HCT116 (cell line): ENCODE results near the gene BAHD1. TPM values are rescaled to one million over a fixed set of nuclear protein-coding genes. Genes with fewer than 3 reads are reported as not detected.

Experiments used
- ATAC-seq: fragments of 200-7000 bp; cut with Tn5 transposase; 2 replicates; pipeline ENCODE4 v1.9.1; 2020; ENCODE audit warnings: mild to moderate bottlenecking, moderate library complexity
- BruUV-seq: library from RNA; stranded (reverse); fragments of 400-500 nt; replicated peaks from 2 replicates; lab custom pipeline; 2021; lab: Mats Ljungman, UMichigan
- CTCF ChIA-PET: fragments of 300-600 bp; sonication (Branson Sonifier 250); formaldehyde crosslinking; loops from one replicate; lab custom pipeline; 2021; ENCODE audit warnings: antibody characterized with exemption; lab: Charles Lee
- POLR2A ChIA-PET: fragments of 300-600, 350-600 bp; sonication (Branson Sonifier 250); formaldehyde crosslinking; loops from one replicate; lab custom pipeline; 2021; ENCODE audit warnings: antibody characterized with exemption; lab: Charles Lee
- RAD21 ChIA-PET, 2 experiments: fragments of 300-600 bp; sonication (Branson Sonifier 250); formaldehyde crosslinking; loops; one replicate each; lab custom pipeline; 2023; ENCODE audit warnings: low total read pairs in 2 of 2; ENCODE audit not compliant: uncharacterized antibody in 2 of 2, unreplicated experiment in 2 of 2, low non-redundant PET in 1 of 2; lab: Charles Lee
- DNase-seq: peaks from one replicate; pipeline ENCODE4 v3.0.0-alpha.2; 2010; ENCODE audit warnings: low read depth, low spot score
- H2AFZ ChIP-seq: fragments of 200-600 bp; shearing (Covaris generic), sonication (generic); 2 replicates; pipeline ENCODE4 v1.6.1; 2017; ENCODE audit warnings: low read depth, mixed run types, mixed read lengths, antibody characterized with exemption, low read length; ENCODE audit not compliant: poor library complexity, severe bottlenecking
- H3K27ac ChIP-seq: 2 replicates; pipeline ENCODE4 v1.5.1; 2012; ENCODE audit warnings: low read depth, low read length
- H3K27me3 ChIP-seq: fragments of 200-600 bp; sonication (generic); 2 replicates; pipeline ENCODE4 v1.6.1; 2016; ENCODE audit warnings: mixed run types, low read length, mixed read lengths; ENCODE audit not compliant: insufficient read depth
- H3K36me3 ChIP-seq, 2 experiments: fragments of 200-500 bp in 1 of 2; fragments of 200-600 bp in 1 of 2; sonication (Bioruptor generic) in 1 of 2; sonication (generic) in 1 of 2; 2 replicates each; pipeline versions ENCODE4 v1.5.1 to v1.6.1; 2014 to 2016; ENCODE audit warnings: low read length in 2 of 2, inconsistent platforms in 1 of 2, mixed read lengths in 1 of 2, mixed run types in 1 of 2; ENCODE audit not compliant: insufficient read depth in 2 of 2, control insufficient read depth in 1 of 2
- H3K4me1 ChIP-seq, 2 experiments: fragments of 200-600 bp in 1 of 2; sonication (generic) in 1 of 2; 2 replicates each; pipeline versions ENCODE4 v1.5.1 to v1.6.1; 2012 to 2017; ENCODE audit warnings: low read length in 2 of 2, inconsistent platforms in 1 of 2, mild to moderate bottlenecking in 1 of 2, mixed read lengths in 1 of 2, mixed run types in 1 of 2, moderate library complexity in 1 of 2; ENCODE audit not compliant: insufficient read depth in 2 of 2, control insufficient read depth in 1 of 2
- H3K4me2 ChIP-seq: fragments of 200-600 bp; sonication (generic); 2 replicates; pipeline ENCODE4 v1.6.1; 2017; ENCODE audit warnings: mixed run types, low read length, mixed read lengths
- H3K4me3 ChIP-seq, 2 experiments: fragments of 200-600 bp in 1 of 2; sonication (generic) in 1 of 2; replicated peaks in 1 of 2; 2 replicates each; pipeline ENCODE4 v1.5.1; 2011 to 2016; ENCODE audit warnings: low read length in 2 of 2, control low read depth in 1 of 2, low read depth in 1 of 2, mild to moderate bottlenecking in 1 of 2, mixed read lengths in 1 of 2, mixed run types in 1 of 2
- H3K79me2 ChIP-seq: fragments of 200-600 bp; sonication (generic); 2 replicates; pipeline ENCODE4 v1.6.1; 2017; ENCODE audit warnings: mild to moderate bottlenecking, mixed run types, low read length, moderate library complexity, mixed read lengths; ENCODE audit not compliant: insufficient read depth
- H3K9ac ChIP-seq: fragments of 200-600 bp; sonication (generic); 2 replicates; pipeline ENCODE4 v1.6.1; 2016; ENCODE audit warnings: low read length, mixed read lengths
- H3K9me2 ChIP-seq: fragments of 200-600 bp; sonication (generic), shearing (Covaris generic); 2 replicates; pipeline ENCODE4 v1.6.1; 2017; ENCODE audit warnings: mixed run types, mild to moderate bottlenecking, moderate library complexity; ENCODE audit not compliant: insufficient read depth
- H3K9me3 ChIP-seq, 2 experiments: fragments of 200-500 bp in 1 of 2; fragments of 200-600 bp in 1 of 2; sonication (Bioruptor generic) in 1 of 2; sonication (generic) in 1 of 2; 2 replicates each; pipeline ENCODE4 v1.6.1; 2014 to 2017; ENCODE audit warnings: low read length in 2 of 2, mixed read lengths in 2 of 2, inconsistent platforms in 1 of 2, low read depth in 1 of 2, mild to moderate bottlenecking in 1 of 2, mixed run types in 1 of 2, moderate library complexity in 1 of 2; ENCODE audit not compliant: control insufficient read depth in 1 of 2, insufficient read depth in 1 of 2
- H4K20me1 ChIP-seq: fragments of 200-600 bp; sonication (generic), shearing (Covaris generic); 2 replicates; pipeline ENCODE4 v1.6.1; 2017; ENCODE audit warnings: mixed run types, mild to moderate bottlenecking, moderate library complexity; ENCODE audit not compliant: insufficient read depth
- ATF3 ChIP-seq: IDR thresholded peaks from 2 replicates; pipeline ENCODE4 v1.6.1; 2012
- CBX3 ChIP-seq: IDR thresholded peaks from 2 replicates; pipeline ENCODE4 v1.6.1; 2012; ENCODE audit warnings: low read depth
- CEBPB ChIP-seq: IDR thresholded peaks from 2 replicates; pipeline ENCODE4 v1.6.1; 2012; ENCODE audit warnings: low read depth
- CTCF ChIP-seq, 3 experiments: fragments of 200-600 bp in 1 of 3; sonication (generic) in 1 of 3; IDR thresholded peaks in 2 of 3; conservative IDR thresholded peaks in 1 of 3; 2 replicates each; pipeline ENCODE4 v1.5.1; 2012 to 2017; ENCODE audit warnings: low read depth in 2 of 3, low read length in 2 of 3, antibody characterized with exemption in 1 of 3, borderline replicate concordance in 1 of 3, control low read depth in 1 of 3, mild to moderate bottlenecking in 1 of 3, mixed read lengths in 1 of 3, mixed run types in 1 of 3, moderate library complexity in 1 of 3; ENCODE audit not compliant: insufficient read depth in 1 of 3
- EZH2 ChIP-seq: fragments of 200-600 bp; sonication (generic); IDR thresholded peaks from 2 replicates; pipeline ENCODE4 v1.6.1; 2017; ENCODE audit warnings: antibody characterized with exemption, mixed run types
- EZH2phosphoT487 ChIP-seq: fragments of 200-600 bp; IDR thresholded peaks from 2 replicates; pipeline ENCODE4 v1.6.1; 2018; ENCODE audit warnings: antibody characterized with exemption, borderline replicate concordance
- FOSL1 ChIP-seq: IDR thresholded peaks from 2 replicates; pipeline ENCODE4 v1.6.1; 2012; ENCODE audit warnings: low read depth
- JUND ChIP-seq: IDR thresholded peaks from 2 replicates; pipeline ENCODE4 v1.6.1; 2012
- MAX ChIP-seq: IDR thresholded peaks from 2 replicates; pipeline ENCODE4 v1.6.1; 2012
- POLR2A ChIP-seq: IDR thresholded peaks from 2 replicates; pipeline ENCODE4 v1.7.0; 2011; ENCODE audit warnings: borderline replicate concordance; ENCODE audit not compliant: insufficient read depth, insufficient read length; ENCODE audit errors: extremely low read depth
- POLR2AphosphoS5 ChIP-seq: IDR thresholded peaks from 2 replicates; pipeline ENCODE4 v1.6.1; 2011; ENCODE audit warnings: mild to moderate bottlenecking, low read depth, low read length, moderate library complexity
- RAD21 ChIP-seq: IDR thresholded peaks from 2 replicates; pipeline ENCODE4 v1.6.1; 2012; ENCODE audit warnings: low read depth, mild to moderate bottlenecking
- REST ChIP-seq: IDR thresholded peaks from 2 replicates; pipeline ENCODE4 v1.6.1; 2012; ENCODE audit warnings: low read depth
- SIN3A ChIP-seq: IDR thresholded peaks from 2 replicates; pipeline ENCODE4 v1.6.1; 2012; ENCODE audit warnings: low read depth
- SRF ChIP-seq: IDR thresholded peaks from 2 replicates; pipeline ENCODE4 v1.6.1; 2012; ENCODE audit warnings: low read depth
- YY1 ChIP-seq: IDR thresholded peaks from 2 replicates; pipeline ENCODE4 v1.6.1; 2011; ENCODE audit warnings: low read length, low read depth, moderate library complexity, mild to moderate bottlenecking; ENCODE audit not compliant: insufficient replicate concordance; ENCODE audit errors: extremely low read depth
- intact Hi-C: fragments of 100-400 bp; cut with micrococcal nuclease; formaldehyde crosslinking; loops from 2 replicates; pipeline ENCODE4 v1.10.0; 2022
- total RNA-seq: library from RNA; stranded (reverse); gene quantifications from one replicate; pipeline ENCODE4 v1.2.1, GENCODE V29; 2021; ENCODE audit not compliant: unreplicated experiment

The BAHD1 gene
- total RNA-seq, 1 experiment from 2014 or later = 25.0 TPM

GRCh38 chr15:40416056-40416455, 24.7 kb upstream of the BAHD1 start:
- RAD21 ChIA-PET = no interaction called here
- no peak for ATAC-seq
- H3K9me3 ChIP-seq = no peaks in the 10 kb centered on the region

GRCh38 chr15:40418126-40418525, 22.6 kb upstream of the BAHD1 start:
- Histone ChIP-seq H3K4me2 (no peak overlapping the region), H3K9me3 (no peaks in the 10 kb centered on the region), H3K9ac (no peak overlapping the region), H3K36me3 (peaks cover 21 to 32% of the 10 kb centered on the region in 2 experiments; a peak in 3 of 4 replicates), H3K4me1 (peaks cover 16 to 22% of the 10 kb centered on the region in 2 experiments), H3K9me2 (no peaks in the 10 kb centered on the region), H4K20me1 (no peaks in the 10 kb centered on the region), H3K27ac (no peak overlapping the region), H3K27me3 (no peaks in the 10 kb centered on the region), H2AFZ (no peak overlapping the region), H3K79me2 (no peaks in the 10 kb centered on the region), H3K4me3 (no peak overlapping the region)
- ATAC-seq = no peak
- ChIA-PET POLR2A (no interaction called here), CTCF (no interaction called here), RAD21 (no interaction called here)
- BruUV-seq = no TSS peak
- no peak for DNase-seq
- intact Hi-C loops = no loop called here
- no peak for TF ChIP-seq POLR2AphosphoS5
- no peak for TF ChIP-seq CBX3
- TF ChIP-seq REST = no peak
- no peak for TF ChIP-seq SIN3A
- no peak for TF ChIP-seq MAX
- TF ChIP-seq SRF = no peak
- TF ChIP-seq YY1 = no peak
- TF ChIP-seq CEBPB = no peak
- TF ChIP-seq POLR2A = no peak
- no peak for TF ChIP-seq ATF3
- no peak for TF ChIP-seq CTCF (IDR thresholded peaks at IDR 0.05 in 2 of 3, conservative IDR thresholded peaks at IDR 0.05 in 1 of 3; ENCODE audit: borderline replicate concordance in 1 of 3, insufficient read depth in 1 of 3, low read depth in 2 of 3, low read length in 2 of 3)
- no peak for TF ChIP-seq JUND
- no peak for TF ChIP-seq FOSL1
- TF ChIP-seq RAD21 = no peak
- no peak for TF ChIP-seq EZH2
- TF ChIP-seq EZH2phosphoT487 = no peak

More at GRCh38 chr15:40416056-40416455, 24.7 kb upstream of the BAHD1 start:
- BruUV-seq = no TSS peak
- no peak overlapping the region for H3K4me3 ChIP-seq
- H3K79me2 ChIP-seq = no peaks in the 10 kb centered on the region
- intact Hi-C loops = no loop called here
- H3K9me2 ChIP-seq = no peaks in the 10 kb centered on the region
- no peak overlapping the region for H2AFZ ChIP-seq
- H3K27ac ChIP-seq = no peak overlapping the region
- H3K4me1 ChIP-seq = peaks cover 11 to 13% of the 10 kb centered on the region in 2 experiments
- TF ChIP-seq CBX3 (no peak), SIN3A (no peak), RAD21 (no peak)
- ChIA-PET POLR2A (no interaction called here), CTCF (no interaction called here)
- H3K9ac ChIP-seq = no peak overlapping the region
- no peaks in the 10 kb centered on the region for H3K27me3 ChIP-seq
- no peaks in the 10 kb centered on the region for H4K20me1 ChIP-seq
- no peak for DNase-seq
- no peak overlapping the region for H3K4me2 ChIP-seq
- H3K36me3 ChIP-seq = peaks cover 30 to 43% of the 10 kb centered on the region in 2 experiments
